HUES48 (cell line): Measurements from ENCODE around the gene AUTS2.

ENCODE experiments used
- H3K27ac ChIP-seq: one replicate; pipeline ENCODE4 v1.7.0; 2013; ENCODE audit warnings: low read depth, low read length, inconsistent platforms
- H3K27me3 ChIP-seq: 2 replicates; pipeline ENCODE4 v1.6.1; 2013; ENCODE audit warnings: mild to moderate bottlenecking, low read length; ENCODE audit not compliant: control insufficient read depth, insufficient read depth
- H3K36me3 ChIP-seq: 2 replicates; pipeline ENCODE4 v1.6.1; 2013; ENCODE audit warnings: low read length; ENCODE audit not compliant: control insufficient read depth, insufficient read depth
- H3K4me1 ChIP-seq: 2 replicates; pipeline ENCODE4 v1.6.1; 2013; ENCODE audit warnings: mild to moderate bottlenecking, low read length; ENCODE audit not compliant: control insufficient read depth, insufficient read depth
- H3K4me3 ChIP-seq: 2 replicates; pipeline ENCODE4 v1.5.1; 2013; ENCODE audit warnings: mild to moderate bottlenecking, low read depth, low read length
- H3K9ac ChIP-seq: 2 replicates; pipeline ENCODE4 v1.6.1; 2013; ENCODE audit warnings: mild to moderate bottlenecking, low read depth, low read length, moderate library complexity
- H3K9me3 ChIP-seq: 2 replicates; pipeline ENCODE4 v1.6.1; 2013; ENCODE audit warnings: low read length; ENCODE audit not compliant: control insufficient read depth, insufficient read depth

Gene AUTS2

DNA sequence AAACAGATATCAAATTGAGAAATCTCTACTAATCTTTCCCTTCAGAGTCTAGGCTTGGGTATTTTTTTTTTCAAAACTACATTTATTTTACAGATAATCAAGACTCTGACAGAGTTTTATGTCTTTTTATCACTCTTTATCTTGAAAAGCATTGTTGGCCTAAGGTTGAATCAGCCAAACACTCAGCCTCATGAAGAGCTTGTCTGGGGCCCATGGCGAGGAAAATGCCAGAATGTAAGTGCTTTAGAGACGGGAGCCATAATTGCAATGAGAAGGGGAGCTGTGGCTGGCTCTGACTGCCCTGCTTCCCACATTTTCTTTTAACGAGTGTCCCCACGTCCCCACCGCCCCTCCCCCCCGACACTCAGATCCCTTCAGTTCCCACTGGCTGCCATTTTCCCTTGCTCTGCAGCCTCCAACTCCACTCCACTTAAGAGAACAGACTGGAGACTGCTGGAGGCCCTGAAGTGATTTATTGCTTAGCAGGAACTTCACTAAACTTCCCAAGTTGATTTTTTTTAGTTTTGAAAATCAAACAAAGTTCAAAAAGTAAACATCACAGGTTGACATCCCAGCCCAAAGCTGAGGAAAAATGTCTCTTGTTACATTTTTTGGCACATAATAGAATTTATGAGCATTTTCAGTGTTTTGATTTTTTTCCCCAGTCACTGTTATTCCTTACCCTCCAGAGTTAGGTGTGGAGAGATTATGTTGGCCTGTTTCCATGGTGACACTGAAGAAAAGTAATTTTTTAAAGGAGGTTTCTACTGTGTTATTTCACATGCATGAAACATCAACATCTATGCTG lies 896.2 kb downstream of the AUTS2 start:
- H3K27ac ChIP-seq, result no peak overlapping the region
- H3K27me3 ChIP-seq, result no peaks in the 10 kb centered on the region
- H3K9me3 ChIP-seq, result no peaks in the 10 kb centered on the region
- H3K4me1 ChIP-seq, result no peaks in the 10 kb centered on the region
- H3K9ac ChIP-seq, result no peak overlapping the region
- no peaks in the 10 kb centered on the region for H3K36me3 ChIP-seq
- no peak overlapping the region for H3K4me3 ChIP-seq

DNA sequence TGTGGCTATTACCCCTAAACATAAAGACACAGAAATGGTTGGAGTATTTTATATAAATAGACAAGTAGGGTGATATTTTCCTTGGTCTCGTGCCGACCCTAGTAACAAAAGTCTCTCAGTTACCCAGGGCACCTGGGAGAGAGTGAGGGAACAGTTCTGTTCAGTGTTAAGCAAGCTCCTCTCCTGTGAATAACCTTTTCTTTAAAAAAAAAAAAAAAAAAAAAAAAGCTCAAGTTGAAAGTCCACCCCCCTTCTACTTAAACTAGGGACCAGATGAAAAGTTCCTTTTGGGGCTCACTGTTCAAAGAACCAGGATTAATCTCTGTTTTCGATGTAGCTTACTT lies 896.7 kb downstream of the AUTS2 start:
- Histone ChIP-seq H3K27ac (no peak overlapping the region), H3K4me3 (no peak overlapping the region), H3K27me3 (no peaks in the 10 kb centered on the region)

DNA sequence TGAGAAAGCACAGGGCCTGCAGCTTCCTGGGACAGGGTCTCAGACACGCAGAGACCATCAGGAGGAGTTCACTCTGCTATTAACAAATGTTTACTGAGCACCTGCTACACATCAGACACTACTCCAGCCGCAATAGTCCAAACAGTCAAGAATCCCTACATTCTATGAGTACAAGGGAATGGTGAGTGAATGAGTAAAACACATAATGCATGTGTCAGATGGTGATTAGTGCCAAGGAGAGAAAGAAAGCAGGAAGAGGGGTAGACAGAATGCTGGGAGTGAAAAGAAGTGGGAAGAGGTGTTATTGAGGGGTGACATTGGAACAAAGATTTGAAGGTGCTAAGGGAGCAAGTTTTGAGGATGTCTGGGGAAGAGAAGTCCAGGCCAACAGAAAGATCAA lies 899.5 kb downstream of the AUTS2 start:
- Histone ChIP-seq H3K9ac (no peak overlapping the region), H3K27me3 (no peaks in the 10 kb centered on the region), H3K27ac (no peak overlapping the region), H3K4me3 (no peak overlapping the region), H3K9me3 (no peaks in the 10 kb centered on the region), H3K36me3 (no peaks in the 10 kb centered on the region), H3K4me1 (no peaks in the 10 kb centered on the region)

More for the DNA sequence above, 896.7 kb downstream of the AUTS2 start:
- Histone ChIP-seq H3K9me3 (no peaks in the 10 kb centered on the region), H3K9ac (no peak overlapping the region), H3K4me1 (no peaks in the 10 kb centered on the region), H3K36me3 (no peaks in the 10 kb centered on the region)

DNA sequence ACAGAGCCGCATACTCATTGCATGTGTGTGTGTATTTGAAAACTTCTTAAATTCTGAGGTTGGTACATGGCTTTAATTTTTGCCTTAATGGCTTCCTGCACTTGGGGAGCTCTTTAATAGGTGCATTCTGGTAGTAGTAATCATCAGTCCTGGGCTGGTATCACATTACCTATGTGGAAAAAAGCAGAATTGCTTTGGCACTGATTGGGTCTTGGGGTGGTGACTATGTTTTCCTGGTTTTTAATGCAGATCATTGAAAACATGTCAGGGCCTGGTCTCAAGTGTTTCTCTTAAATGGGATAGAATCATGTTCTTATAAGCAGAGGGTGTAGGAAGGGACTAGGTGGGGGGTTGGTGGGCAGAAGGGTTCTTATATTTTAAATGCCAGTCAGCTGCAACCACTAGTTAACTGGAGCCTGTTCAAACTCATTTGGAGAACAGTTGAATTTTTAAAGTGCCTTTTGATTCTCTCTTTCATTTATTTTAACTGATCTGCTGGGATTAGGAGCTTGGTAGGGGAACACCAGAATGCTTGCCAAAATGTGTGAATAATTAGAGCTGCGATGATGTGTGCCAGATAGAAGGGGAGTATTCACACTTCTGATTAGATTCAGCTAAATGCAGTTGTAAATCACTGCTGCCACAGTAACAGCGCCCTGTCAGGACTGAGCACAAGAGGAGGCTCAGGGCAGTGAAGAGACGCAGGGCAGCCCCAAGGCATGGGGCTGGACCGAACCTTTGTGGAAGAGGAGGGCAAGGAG lies 900.1 kb downstream of the AUTS2 start:
- H3K9ac ChIP-seq, result no peak overlapping the region
- no peaks in the 10 kb centered on the region for H3K36me3 ChIP-seq
- H3K27me3 ChIP-seq, result no peaks in the 10 kb centered on the region
- H3K4me1 ChIP-seq, result no peaks in the 10 kb centered on the region
- no peak overlapping the region for H3K4me3 ChIP-seq
- no peaks in the 10 kb centered on the region for H3K9me3 ChIP-seq
- no peak overlapping the region for H3K27ac ChIP-seq

DNA sequence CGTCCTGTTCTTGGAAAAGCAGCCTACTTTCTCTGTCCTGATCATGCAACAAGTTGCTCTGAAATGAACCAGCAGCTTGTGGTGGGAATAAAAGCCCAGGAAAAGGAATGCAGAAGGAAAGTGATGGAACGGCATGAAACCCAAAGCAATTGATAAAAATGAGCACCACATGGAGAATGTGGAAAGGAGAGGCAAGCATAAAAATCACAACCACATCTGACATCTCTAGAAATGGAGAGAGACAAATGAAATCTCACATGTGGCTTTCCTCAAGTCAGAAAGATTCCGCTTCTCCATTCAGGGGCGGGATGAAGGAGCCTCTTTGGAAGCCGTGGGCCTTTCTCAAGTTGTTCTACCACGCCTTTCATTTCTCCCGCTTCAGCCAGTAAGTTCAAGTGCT lies 902.0 kb downstream of the AUTS2 start:
- Histone ChIP-seq H3K4me3 (no peak overlapping the region), H3K9ac (no peak overlapping the region), H3K27me3 (no peaks in the 10 kb centered on the region), H3K27ac (no peak overlapping the region), H3K36me3 (no peaks in the 10 kb centered on the region), H3K4me1 (no peaks in the 10 kb centered on the region), H3K9me3 (no peaks in the 10 kb centered on the region)

DNA sequence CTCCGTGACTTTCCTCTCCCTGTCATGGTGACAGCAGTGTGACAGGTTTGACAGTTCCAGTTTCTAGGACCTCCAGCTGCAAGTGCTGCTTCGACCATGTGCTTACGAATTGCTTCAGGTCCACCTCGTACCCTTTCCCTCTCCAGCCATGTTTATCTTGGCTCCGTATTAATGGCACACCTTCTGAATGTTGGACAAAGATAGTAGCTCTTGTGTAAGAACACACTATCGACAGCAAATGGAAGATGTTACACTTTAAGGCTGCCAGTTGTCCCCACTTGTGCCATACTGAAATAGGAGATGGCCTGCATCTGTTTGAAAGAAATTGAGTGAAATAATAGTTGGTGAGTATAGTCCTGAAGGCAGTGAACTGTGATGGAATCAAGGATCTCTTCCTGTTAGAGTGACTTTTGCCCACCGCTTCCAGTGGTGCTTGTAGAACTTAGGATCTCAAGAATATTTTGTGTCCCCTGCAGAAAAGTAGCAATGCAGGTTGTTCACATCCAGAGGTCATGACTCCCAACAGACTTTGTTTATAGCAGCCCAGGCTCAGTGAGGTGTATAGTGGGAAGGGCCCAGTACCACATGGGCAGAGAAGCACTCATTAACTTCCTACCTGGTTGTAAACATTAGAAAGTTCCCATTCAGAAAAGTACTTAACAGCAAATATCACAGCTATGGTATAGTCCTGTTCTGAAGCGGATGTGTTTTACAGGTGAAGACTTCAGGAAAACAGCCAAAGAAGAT lies 904.0 kb downstream of the AUTS2 start:
- Histone ChIP-seq H3K9ac (no peak overlapping the region), H3K36me3 (no peaks in the 10 kb centered on the region), H3K4me3 (no peak overlapping the region), H3K27ac (no peak overlapping the region), H3K27me3 (no peaks in the 10 kb centered on the region), H3K9me3 (no peaks in the 10 kb centered on the region), H3K4me1 (no peaks in the 10 kb centered on the region)

DNA sequence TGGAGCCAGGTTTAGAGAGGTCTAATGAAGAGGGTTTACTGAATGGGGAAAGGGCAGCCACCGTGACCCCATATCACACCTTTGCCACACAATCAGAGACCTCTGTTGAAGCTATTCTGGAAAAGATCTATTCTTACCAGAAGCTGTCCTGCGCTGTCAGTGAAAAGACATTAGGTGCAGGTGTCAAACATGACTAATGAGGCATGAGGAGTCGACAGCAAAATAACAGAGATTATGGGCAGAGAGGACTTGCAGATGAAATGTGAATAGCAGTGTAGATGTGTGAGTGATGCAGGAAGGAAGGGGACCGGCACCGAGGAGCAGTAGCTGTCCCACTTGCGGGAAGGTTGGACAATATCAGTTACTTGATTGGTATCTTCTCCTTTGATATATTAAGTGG lies 906.0 kb downstream of the AUTS2 start:
- H3K27me3 ChIP-seq, result no peaks in the 10 kb centered on the region
- H3K9me3 ChIP-seq, result no peaks in the 10 kb centered on the region
- no peak overlapping the region for H3K9ac ChIP-seq
- H3K4me3 ChIP-seq, result no peak overlapping the region
- H3K27ac ChIP-seq, result no peak overlapping the region
- H3K4me1 ChIP-seq, result no peaks in the 10 kb centered on the region
- no peaks in the 10 kb centered on the region for H3K36me3 ChIP-seq

DNA sequence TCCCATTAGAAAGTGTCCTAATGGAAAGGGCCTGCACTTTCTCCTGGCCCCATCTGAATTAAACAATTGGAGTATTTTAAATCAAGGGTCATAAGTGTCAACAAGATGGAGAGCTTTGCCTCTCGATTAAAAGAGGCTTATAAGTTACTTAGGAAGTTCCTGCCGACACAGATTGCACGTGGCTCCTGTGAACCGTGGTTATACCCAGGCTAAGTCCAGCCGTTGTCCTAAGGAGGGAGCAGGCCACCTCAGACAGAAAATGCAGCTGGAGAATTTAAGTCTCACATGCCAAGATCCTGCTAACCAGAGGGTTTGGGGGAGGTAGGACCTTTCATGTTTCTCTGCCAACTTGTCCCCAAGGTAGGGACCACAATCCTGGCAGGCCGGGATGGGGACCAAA lies 907.2 kb downstream of the AUTS2 start:
- H3K4me3 ChIP-seq, result no peak overlapping the region
- H3K9me3 ChIP-seq, result no peaks in the 10 kb centered on the region
- no peaks in the 10 kb centered on the region for H3K36me3 ChIP-seq
- no peaks in the 10 kb centered on the region for H3K4me1 ChIP-seq
- H3K27me3 ChIP-seq, result no peaks in the 10 kb centered on the region
- no peak overlapping the region for H3K9ac ChIP-seq
- H3K27ac ChIP-seq, result no peak overlapping the region

DNA sequence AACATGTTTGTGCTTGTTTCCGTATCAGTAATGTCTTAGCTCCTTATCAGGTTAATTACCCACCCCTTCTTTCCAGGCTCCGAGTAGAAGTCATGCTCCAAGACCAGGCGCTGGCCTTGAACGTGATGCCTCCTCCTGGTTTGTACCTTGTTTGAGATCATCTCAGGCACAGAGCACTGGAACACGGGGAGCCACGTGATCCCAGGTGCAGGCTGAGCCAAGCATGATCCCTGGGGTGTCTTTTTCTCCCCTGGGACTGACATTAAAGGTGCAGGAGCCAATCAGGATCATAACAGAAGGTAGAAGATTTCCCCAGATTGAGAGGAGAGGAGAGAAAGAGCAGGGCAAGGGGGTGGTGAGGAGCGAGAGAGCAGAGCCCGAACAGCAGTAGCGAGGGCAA lies 907.6 kb downstream of the AUTS2 start:
- no peak overlapping the region for H3K9ac ChIP-seq
- no peaks in the 10 kb centered on the region for H3K36me3 ChIP-seq
- no peak overlapping the region for H3K4me3 ChIP-seq
- H3K9me3 ChIP-seq, result no peaks in the 10 kb centered on the region
- H3K4me1 ChIP-seq, result no peaks in the 10 kb centered on the region
- H3K27me3 ChIP-seq, result no peaks in the 10 kb centered on the region
- no peak overlapping the region for H3K27ac ChIP-seq

DNA sequence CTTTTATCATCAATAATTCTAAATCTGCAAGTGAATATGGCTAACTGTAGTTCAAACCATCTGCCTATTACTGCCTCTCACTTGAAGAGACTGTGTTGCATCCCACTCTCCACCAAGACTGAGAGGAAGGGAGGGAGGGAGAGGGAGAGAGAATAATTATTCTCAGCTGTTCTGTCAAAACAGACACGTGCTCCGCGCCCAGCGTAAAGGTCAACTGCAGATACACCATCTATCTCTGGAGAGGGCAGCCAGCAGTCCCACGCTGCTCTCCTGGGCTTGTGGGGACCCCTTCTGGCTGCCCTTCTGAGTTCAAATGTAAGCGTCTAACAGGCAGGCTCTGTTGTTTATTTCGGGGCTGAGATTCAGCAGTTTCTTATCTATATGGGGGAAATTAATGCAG lies 908.2 kb downstream of the AUTS2 start:
- Histone ChIP-seq H3K4me3 (no peak overlapping the region), H3K27me3 (no peaks in the 10 kb centered on the region), H3K27ac (no peak overlapping the region), H3K36me3 (no peaks in the 10 kb centered on the region), H3K9me3 (no peaks in the 10 kb centered on the region), H3K9ac (no peak overlapping the region), H3K4me1 (no peaks in the 10 kb centered on the region)

DNA sequence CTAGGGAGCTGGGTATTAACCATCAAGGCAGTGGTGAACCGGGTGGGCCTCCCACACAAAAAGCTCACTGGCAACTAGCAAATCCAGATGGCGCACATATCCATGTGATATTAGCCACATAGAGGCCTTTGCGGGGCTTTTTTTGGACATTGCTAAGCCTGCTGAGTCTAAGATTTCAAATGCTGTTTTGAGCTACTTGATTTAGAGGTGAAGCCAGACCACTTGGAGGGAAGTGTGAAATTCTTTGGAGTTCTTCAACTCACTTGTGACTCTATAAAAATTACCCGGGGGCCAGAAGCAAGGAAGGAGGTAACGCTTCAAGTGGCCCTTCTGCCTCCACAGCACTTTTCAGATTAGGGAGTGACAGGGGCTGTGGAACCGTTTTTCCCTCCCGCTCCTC lies 913.9 kb downstream of the AUTS2 start:
- Histone ChIP-seq H3K4me3 (no peak overlapping the region), H3K36me3 (no peaks in the 10 kb centered on the region), H3K9me3 (no peaks in the 10 kb centered on the region), H3K4me1 (no peaks in the 10 kb centered on the region), H3K27me3 (no peaks in the 10 kb centered on the region), H3K27ac (no peak overlapping the region), H3K9ac (no peak overlapping the region)
